Chondrocyte (in vitro differentiated cells): ENCODE measurements around the gene TSHZ2. TPM values are rescaled to one million over a fixed set of nuclear protein-coding genes. Genes with fewer than 3 reads are reported as not detected.

Experiments
- DNase-seq: peaks from one replicate; pipeline ENCODE4 v3.0.0; 2021; ENCODE audit warnings: mixed read lengths, low spot score
- H3K27ac Mint-ChIP-seq: one replicate; pipeline ENCODE4 v1.8.0; 2021; ENCODE audit warnings: mild to moderate bottlenecking, moderate library complexity, mixed read lengths; ENCODE audit not compliant: unreplicated experiment
- H3K27me3 Mint-ChIP-seq: 2 replicates; pipeline ENCODE4 v1.8.0; 2021; ENCODE audit warnings: low read depth, mixed read lengths
- H3K36me3 Mint-ChIP-seq: 2 replicates; pipeline ENCODE4 v1.8.0; 2021; ENCODE audit warnings: low read depth, mixed read lengths
- H3K4me1 Mint-ChIP-seq: 2 replicates; pipeline ENCODE4 v1.8.0; 2021; ENCODE audit warnings: low read depth, mild to moderate bottlenecking, mixed read lengths
- H3K4me3 Mint-ChIP-seq: one replicate; pipeline ENCODE4 v1.8.0; 2021; ENCODE audit warnings: mild to moderate bottlenecking, moderate library complexity, mixed read lengths; ENCODE audit not compliant: unreplicated experiment
- H3K9me3 Mint-ChIP-seq: 2 replicates; pipeline ENCODE4 v1.8.0; 2021; ENCODE audit warnings: low read depth, mixed read lengths
- CTCF ChIP-seq: fragments of 200-600 bp; sonication (generic); IDR thresholded peaks from 2 replicates; pipeline ENCODE4 v1.5.0; 2021; ENCODE audit warnings: antibody characterized with exemption, mild to moderate bottlenecking, moderate library complexity
- total RNA-seq: library from RNA; stranded (reverse); gene quantifications from 3 replicates; pipeline ENCODE4 v1.2.1, GENCODE V29; 2021

The TSHZ2 gene
- total RNA-seq, 1 donor from 2014 or later, result 0.37 TPM

- H3K4me1 Mint-ChIP-seq, result no peaks in the 10 kb centered on the region
- no peak overlapping the region for H3K27ac Mint-ChIP-seq
- DNase-seq, result no peak
- H3K27me3 Mint-ChIP-seq, result no peaks in the 10 kb centered on the region
- no peaks in the 10 kb centered on the region for H3K36me3 Mint-ChIP-seq
- H3K4me3 Mint-ChIP-seq, result no peak overlapping the region
- H3K9me3 Mint-ChIP-seq, result peaks cover 6% of the 10 kb centered on the region
- no peak for TF ChIP-seq CTCF
These were observed 28.8 kb upstream of the TSHZ2 start for GRCh38 chr20:52943185-52943841.

GRCh38 chr20:52945268-52945667 lies 26.9 kb upstream of the TSHZ2 start:
- no peaks in the 10 kb centered on the region for H3K4me1 Mint-ChIP-seq
- H3K27me3 Mint-ChIP-seq, result no peaks in the 10 kb centered on the region
- H3K36me3 Mint-ChIP-seq, result no peaks in the 10 kb centered on the region
- no peak for TF ChIP-seq CTCF
- no peak for DNase-seq
- H3K27ac Mint-ChIP-seq, result no peak overlapping the region
- peaks cover 6% of the 10 kb centered on the region for H3K9me3 Mint-ChIP-seq
- H3K4me3 Mint-ChIP-seq, result no peak overlapping the region

GRCh38 chr20:52945862-52946522 lies 26.2 kb upstream of the TSHZ2 start:
- DNase-seq, result no peak
- Mint-ChIP-seq H3K36me3 (no peaks in the 10 kb centered on the region), H3K27ac (no peak overlapping the region), H3K4me3 (no peak overlapping the region), H3K4me1 (no peaks in the 10 kb centered on the region), H3K27me3 (no peaks in the 10 kb centered on the region), H3K9me3 (peaks cover 6% of the 10 kb centered on the region)
- TF ChIP-seq CTCF, result no peak

- no peak for TF ChIP-seq CTCF
- no peak overlapping the region for H3K27ac Mint-ChIP-seq
- no peak for DNase-seq
- H3K4me1 Mint-ChIP-seq, result no peaks in the 10 kb centered on the region
- H3K36me3 Mint-ChIP-seq, result no peaks in the 10 kb centered on the region
- no peaks in the 10 kb centered on the region for H3K9me3 Mint-ChIP-seq
- no peaks in the 10 kb centered on the region for H3K27me3 Mint-ChIP-seq
- H3K4me3 Mint-ChIP-seq, result no peak overlapping the region
These were observed 23.7 kb upstream of the TSHZ2 start for GRCh38 chr20:52948491-52948890.

- H3K4me3 Mint-ChIP-seq, result no peak overlapping the region
- no peak overlapping the region for H3K27ac Mint-ChIP-seq
- H3K9me3 Mint-ChIP-seq, result no peaks in the 10 kb centered on the region
- no peak for DNase-seq
- no peaks in the 10 kb centered on the region for H3K4me1 Mint-ChIP-seq
- H3K27me3 Mint-ChIP-seq, result no peaks in the 10 kb centered on the region
- no peaks in the 10 kb centered on the region for H3K36me3 Mint-ChIP-seq
- no peak for TF ChIP-seq CTCF
These were observed 19.1 kb upstream of the TSHZ2 start for GRCh38 chr20:52953020-52953419.
